ENCODE measurements around the gene PTPRM.

DNA sequence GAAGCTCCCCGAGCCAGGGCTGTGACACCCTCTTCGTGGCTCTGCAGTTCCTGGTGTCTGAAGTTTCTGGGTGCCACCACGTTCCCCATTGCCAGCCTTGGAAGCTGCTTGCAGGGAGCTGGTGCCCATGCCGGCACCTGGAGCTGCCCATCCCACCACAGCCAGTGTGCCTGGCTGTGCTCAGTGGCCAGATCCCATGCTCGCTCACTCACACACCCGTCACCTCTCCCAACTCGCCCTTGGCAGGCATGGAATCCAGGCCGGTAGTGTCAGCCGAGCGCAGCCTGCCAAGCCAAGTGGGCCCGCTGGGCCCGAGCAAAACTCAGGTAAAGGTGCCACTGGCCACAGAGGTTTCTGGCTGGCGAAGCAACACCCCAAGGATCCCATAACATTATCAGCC is 370.2 kb downstream of the PTPRM start:
- no peak for TF ChIP-seq EZH2 (optimal IDR thresholded peaks at IDR 0.05; ENCODE audit: low read depth, low read length)
- TF ChIP-seq, protein P1, sequence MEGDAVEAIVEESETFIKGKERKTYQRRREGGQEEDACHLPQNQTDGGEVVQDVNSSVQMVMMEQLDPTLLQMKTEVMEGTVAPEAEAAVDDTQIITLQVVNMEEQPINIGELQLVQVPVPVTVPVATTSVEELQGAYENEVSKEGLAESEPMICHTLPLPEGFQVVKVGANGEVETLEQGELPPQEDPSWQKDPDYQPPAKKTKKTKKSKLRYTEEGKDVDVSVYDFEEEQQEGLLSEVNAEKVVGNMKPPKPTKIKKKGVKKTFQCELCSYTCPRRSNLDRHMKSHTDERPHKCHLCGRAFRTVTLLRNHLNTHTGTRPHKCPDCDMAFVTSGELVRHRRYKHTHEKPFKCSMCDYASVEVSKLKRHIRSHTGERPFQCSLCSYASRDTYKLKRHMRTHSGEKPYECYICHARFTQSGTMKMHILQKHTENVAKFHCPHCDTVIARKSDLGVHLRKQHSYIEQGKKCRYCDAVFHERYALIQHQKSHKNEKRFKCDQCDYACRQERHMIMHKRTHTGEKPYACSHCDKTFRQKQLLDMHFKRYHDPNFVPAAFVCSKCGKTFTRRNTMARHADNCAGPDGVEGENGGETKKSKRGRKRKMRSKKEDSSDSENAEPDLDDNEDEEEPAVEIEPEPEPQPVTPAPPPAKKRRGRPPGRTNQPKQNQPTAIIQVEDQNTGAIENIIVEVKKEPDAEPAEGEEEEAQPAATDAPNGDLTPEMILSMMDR (IDR thresholded peaks at IDR 0.05; ENCODE audit: low read length): no peak
- TF ChIP-seq EZH2phosphoT487 (IDR thresholded peaks at IDR 0.05; ENCODE audit: low read length): no peak
